Prostate gland (tissue), 2 donors: Measurements from ENCODE around the gene KIF12. TPM values are rescaled to one million over a fixed set of nuclear protein-coding genes. Genes with fewer than 3 reads are reported as not detected.

Source experiments
- DNase-seq: peaks from one replicate; pipeline ENCODE4 v3.0.0-alpha.2; 2019; ENCODE audit warnings: low spot score
- H3K27ac ChIP-seq, 2 donors: fragments of 200-600 bp; sonication (generic); 2 replicates each; pipeline ENCODE4 v1.5.1; 2017 to 2019
- H3K27me3 ChIP-seq: fragments of 200-600 bp; sonication (generic); replicated peaks from 2 replicates; pipeline ENCODE4 v1.5.1; 2019; ENCODE audit not compliant: insufficient read depth
- H3K36me3 ChIP-seq, 2 donors: fragments of 200-600 bp; sonication (generic); 1 replicate in 1 of 2; 2 replicates in 1 of 2; pipeline versions ENCODE4 v1.5.1 to v1.8.1; 2017 to 2019
- H3K4me1 ChIP-seq: fragments of 200-600 bp; sonication (generic); replicated peaks from 2 replicates; pipeline ENCODE4 v1.5.1; 2019
- H3K4me3 ChIP-seq, 2 donors: fragments of 200-600 bp; sonication (generic); 2 replicates each; pipeline ENCODE4 v1.5.1; 2017 to 2019
- H3K9me3 ChIP-seq: fragments of 200-600 bp; sonication (generic); 2 replicates; pipeline ENCODE4 v1.5.1; 2017
- POLR2A ChIP-seq: fragments of 450-650 bp; IDR thresholded peaks from one replicate; pipeline ENCODE4 v1.6.1; 2016; ENCODE audit warnings: antibody characterized with exemption, mild to moderate bottlenecking
- POLR2AphosphoS5 ChIP-seq: sonication (generic); formaldehyde crosslinking; IDR thresholded peaks from one replicate; pipeline ENCODE4 v1.6.1; 2017; ENCODE audit warnings: antibody characterized with exemption
- WGBS: methylation state at CpG from one replicate; pipeline ENCODE4 v1.1.5; 2018; 5-methylcytosine and 5-hydroxymethylcytosine counted together
- intact Hi-C: fragments of 100-400 bp; cut with DNase I; formaldehyde crosslinking; loops from one replicate; pipeline ENCODE4 v1.14.2; 2022
- total RNA-seq, 2 donors: library from RNA; depleted of rRNA; stranded (reverse); fragments of >200 nt; gene quantifications; one replicate each; pipeline ENCODE4 v1.1.0, GENCODE V29; 2016
- TF ChIP-seq, protein P1 (sequence below), 4 experiments: fragments of 200-600 bp in 2 of 4; fragments of 450-650 bp in 2 of 4; sonication (generic) in 2 of 4; IDR thresholded peaks; 1 replicate in 3 of 4; 2 replicates in 1 of 4; pipeline ENCODE4 v1.5.1; 2016 to 2019; ENCODE audit warnings: antibody characterized with exemption in 4 of 4, mild to moderate bottlenecking in 2 of 4, moderate library complexity in 2 of 4

The KIF12 gene
- total RNA-seq: 10 to 100 TPM in 1 of 2 donors, 1 to 10 TPM in 1; 8.4 to 21.5 TPM

DNA sequence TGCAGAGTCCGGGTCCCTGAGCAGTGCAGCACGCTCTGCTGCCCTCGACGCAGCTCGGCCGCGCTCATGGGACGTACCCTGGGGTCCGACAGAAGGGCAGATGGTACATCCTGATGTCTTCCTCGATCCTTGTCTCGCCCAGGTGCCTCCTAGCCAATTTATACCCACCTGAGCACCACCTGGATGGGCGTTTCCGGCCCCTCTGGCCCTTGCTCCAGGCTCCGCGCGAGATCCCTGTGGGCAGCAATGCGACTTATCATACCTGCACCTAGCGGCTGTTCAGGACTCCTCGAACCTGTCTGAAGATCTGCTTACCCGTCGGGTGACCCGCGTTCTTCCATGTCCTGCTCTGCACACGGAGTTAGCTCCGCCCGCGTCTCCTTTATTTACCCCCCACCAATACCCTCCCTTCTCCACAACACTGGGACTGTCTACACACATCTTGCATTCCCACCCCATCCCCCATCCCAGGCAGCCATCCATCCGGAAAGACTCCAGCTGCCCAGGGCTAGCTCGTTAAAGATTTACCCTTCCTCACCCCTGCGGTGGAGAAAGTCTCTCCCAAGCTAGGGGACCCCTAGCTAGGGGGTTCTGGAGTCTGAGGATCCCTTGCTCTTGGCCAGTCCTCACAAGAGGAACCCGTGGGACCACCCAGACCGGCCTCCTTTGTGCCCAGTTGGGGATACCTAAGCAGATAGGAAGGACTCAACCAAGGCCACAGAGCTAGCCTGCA lies at the start of gene KIF12:
TSS of gene KIF12 (minus strand) at position 357 of the 733 bp plus-strand sequence. CDS start at position 341, 16 bp downstream.
- 34% methylated on average over 32 of the region's 32 CpGs for WGBS
- DNase-seq: peak; percentile 26
- Histone ChIP-seq H3K4me3 (peak within 1 kb of the TSS; percentile 47 to 51), H3K36me3 (no peaks in the 10 kb centered on the region), H3K27ac (no peak within 1 kb of the TSS), H3K27me3 (no peaks in the 10 kb centered on the region), H3K4me1 (no peaks in the 10 kb centered on the region), H3K9me3 (no peaks in the 10 kb centered on the region)
- peak; percentile 14 for TF ChIP-seq POLR2AphosphoS5
- TF ChIP-seq, protein P1, sequence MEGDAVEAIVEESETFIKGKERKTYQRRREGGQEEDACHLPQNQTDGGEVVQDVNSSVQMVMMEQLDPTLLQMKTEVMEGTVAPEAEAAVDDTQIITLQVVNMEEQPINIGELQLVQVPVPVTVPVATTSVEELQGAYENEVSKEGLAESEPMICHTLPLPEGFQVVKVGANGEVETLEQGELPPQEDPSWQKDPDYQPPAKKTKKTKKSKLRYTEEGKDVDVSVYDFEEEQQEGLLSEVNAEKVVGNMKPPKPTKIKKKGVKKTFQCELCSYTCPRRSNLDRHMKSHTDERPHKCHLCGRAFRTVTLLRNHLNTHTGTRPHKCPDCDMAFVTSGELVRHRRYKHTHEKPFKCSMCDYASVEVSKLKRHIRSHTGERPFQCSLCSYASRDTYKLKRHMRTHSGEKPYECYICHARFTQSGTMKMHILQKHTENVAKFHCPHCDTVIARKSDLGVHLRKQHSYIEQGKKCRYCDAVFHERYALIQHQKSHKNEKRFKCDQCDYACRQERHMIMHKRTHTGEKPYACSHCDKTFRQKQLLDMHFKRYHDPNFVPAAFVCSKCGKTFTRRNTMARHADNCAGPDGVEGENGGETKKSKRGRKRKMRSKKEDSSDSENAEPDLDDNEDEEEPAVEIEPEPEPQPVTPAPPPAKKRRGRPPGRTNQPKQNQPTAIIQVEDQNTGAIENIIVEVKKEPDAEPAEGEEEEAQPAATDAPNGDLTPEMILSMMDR (IDR thresholded peaks at IDR 0.05): no peak
- intact Hi-C loops: no loop called here

- H3K27me3 ChIP-seq: no peaks in the 10 kb centered on the region
- no peaks in the 10 kb centered on the region for H3K4me1 ChIP-seq
- TF ChIP-seq POLR2AphosphoS5: no peak
- TF ChIP-seq, protein P1 (IDR thresholded peaks at IDR 0.05): no peak
- TF ChIP-seq POLR2A: no peak
- H3K27ac ChIP-seq: no peak overlapping the region
- no peak for DNase-seq
- 93% methylated on average over 6 of the region's 6 CpGs for WGBS
- H3K36me3 ChIP-seq: no peaks in the 10 kb centered on the region
- H3K9me3 ChIP-seq: no peaks in the 10 kb centered on the region
- no peak overlapping the region for H3K4me3 ChIP-seq
- intact Hi-C loops: no loop called here
Measured at GRCh38 chr9:114146735-114147134, 47.6 kb upstream of the KIF12 start.

- Histone ChIP-seq H3K4me1 (no peaks in the 10 kb centered on the region), H3K36me3 (no peaks in the 10 kb centered on the region), H3K9me3 (no peaks in the 10 kb centered on the region), H3K27me3 (no peaks in the 10 kb centered on the region), H3K4me3 (no peak overlapping the region), H3K27ac (no peak overlapping the region)
- TF ChIP-seq, protein P1 (IDR thresholded peaks at IDR 0.05): no peak
- TF ChIP-seq POLR2AphosphoS5 (no peak), POLR2A (no peak)
- no peak for DNase-seq
- WGBS: 92% methylated on average over 5 of the region's 5 CpGs
- intact Hi-C loops: no loop called here
Measured at GRCh38 chr9:114143234-114143633, 44.1 kb upstream of the KIF12 start.

- TF ChIP-seq, protein P1 (IDR thresholded peaks at IDR 0.05): no peak
- no peak for TF ChIP-seq POLR2A
- no peak for TF ChIP-seq POLR2AphosphoS5
- Histone ChIP-seq H3K4me1 (no peaks in the 10 kb centered on the region), H3K27ac (no peak overlapping the region), H3K36me3 (no peaks in the 10 kb centered on the region), H3K4me3 (no peak overlapping the region), H3K9me3 (no peaks in the 10 kb centered on the region), H3K27me3 (no peaks in the 10 kb centered on the region)
- DNase-seq: no peak
- WGBS: 41% methylated on average over 7 of the region's 7 CpGs
- intact Hi-C loops: no loop called here
Measured at GRCh38 chr9:114141553-114142402, 42.7 kb upstream of the KIF12 start.
